Astrocyte of the spinal cord (primary cell): ENCODE data around the gene DBX1.

Source experiments
- DNase-seq: peaks from one replicate; pipeline ENCODE4 v3.0.0; 2011; ENCODE audit warnings: low read depth, low spot score
- H3K4me3 ChIP-seq: 2 replicates; pipeline ENCODE4 v1.5.1; 2011; ENCODE audit warnings: low read depth, mild to moderate bottlenecking, low read length, moderate library complexity
- in situ Hi-C: cut with HindIII; loops from 2 replicates; pipeline ENCODE4 v1.10.0; 2017; ENCODE audit warnings: low sequenced_read_pairs
- TF ChIP-seq, protein P1 (sequence below): IDR thresholded peaks from 2 replicates; pipeline ENCODE4 v1.5.1; 2012; ENCODE audit warnings: low read depth, mild to moderate bottlenecking, low read length, inconsistent platforms

The DBX1 gene

DNA sequence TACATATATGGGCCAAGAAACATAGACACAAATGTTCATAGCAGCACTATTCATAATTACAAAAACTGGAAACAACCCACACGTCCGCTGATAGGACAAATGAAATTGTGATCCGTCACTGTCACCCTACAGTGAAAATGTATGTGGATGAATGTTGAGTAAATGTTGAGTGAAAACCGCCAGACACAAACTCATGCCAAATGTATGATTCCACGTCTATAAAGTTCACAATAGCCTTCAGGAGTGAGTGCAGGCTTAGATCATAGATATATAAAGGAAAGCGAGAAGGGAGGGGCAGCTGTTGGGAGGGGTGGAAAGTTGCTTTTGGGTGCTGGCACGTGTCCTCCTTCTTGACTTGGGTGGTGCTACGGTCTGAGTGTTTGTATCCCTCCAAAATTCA, 33.6 kb downstream of the DBX1 start:
- H3K4me3 ChIP-seq, result no peak overlapping the region
- in situ Hi-C loops, result loop anchor here (25.0 kb wide), 1 partner anchor 236 kb away; the partner anchor contains the start of gene HTATIP2
- peak; percentile 37 for DNase-seq
- TF ChIP-seq, protein P1, sequence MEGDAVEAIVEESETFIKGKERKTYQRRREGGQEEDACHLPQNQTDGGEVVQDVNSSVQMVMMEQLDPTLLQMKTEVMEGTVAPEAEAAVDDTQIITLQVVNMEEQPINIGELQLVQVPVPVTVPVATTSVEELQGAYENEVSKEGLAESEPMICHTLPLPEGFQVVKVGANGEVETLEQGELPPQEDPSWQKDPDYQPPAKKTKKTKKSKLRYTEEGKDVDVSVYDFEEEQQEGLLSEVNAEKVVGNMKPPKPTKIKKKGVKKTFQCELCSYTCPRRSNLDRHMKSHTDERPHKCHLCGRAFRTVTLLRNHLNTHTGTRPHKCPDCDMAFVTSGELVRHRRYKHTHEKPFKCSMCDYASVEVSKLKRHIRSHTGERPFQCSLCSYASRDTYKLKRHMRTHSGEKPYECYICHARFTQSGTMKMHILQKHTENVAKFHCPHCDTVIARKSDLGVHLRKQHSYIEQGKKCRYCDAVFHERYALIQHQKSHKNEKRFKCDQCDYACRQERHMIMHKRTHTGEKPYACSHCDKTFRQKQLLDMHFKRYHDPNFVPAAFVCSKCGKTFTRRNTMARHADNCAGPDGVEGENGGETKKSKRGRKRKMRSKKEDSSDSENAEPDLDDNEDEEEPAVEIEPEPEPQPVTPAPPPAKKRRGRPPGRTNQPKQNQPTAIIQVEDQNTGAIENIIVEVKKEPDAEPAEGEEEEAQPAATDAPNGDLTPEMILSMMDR, result no peak

- in situ Hi-C loops, result loop anchor here (25.0 kb wide), 1 partner anchor 236 kb away; the partner anchor contains the start of gene HTATIP2
- H3K4me3 ChIP-seq, result no peak overlapping the region
- peak; percentile 72 for DNase-seq
- TF ChIP-seq, protein P1, result no peak
These were observed 34.3 kb downstream of the DBX1 start for GRCh38 chr11:20125927-20126326.

- in situ Hi-C loops, result no loop called here
- DNase-seq, result no peak
- TF ChIP-seq, protein P1, result no peak
These were observed 38.1 kb downstream of the DBX1 start for GRCh38 chr11:20122131-20122530.

DNA sequence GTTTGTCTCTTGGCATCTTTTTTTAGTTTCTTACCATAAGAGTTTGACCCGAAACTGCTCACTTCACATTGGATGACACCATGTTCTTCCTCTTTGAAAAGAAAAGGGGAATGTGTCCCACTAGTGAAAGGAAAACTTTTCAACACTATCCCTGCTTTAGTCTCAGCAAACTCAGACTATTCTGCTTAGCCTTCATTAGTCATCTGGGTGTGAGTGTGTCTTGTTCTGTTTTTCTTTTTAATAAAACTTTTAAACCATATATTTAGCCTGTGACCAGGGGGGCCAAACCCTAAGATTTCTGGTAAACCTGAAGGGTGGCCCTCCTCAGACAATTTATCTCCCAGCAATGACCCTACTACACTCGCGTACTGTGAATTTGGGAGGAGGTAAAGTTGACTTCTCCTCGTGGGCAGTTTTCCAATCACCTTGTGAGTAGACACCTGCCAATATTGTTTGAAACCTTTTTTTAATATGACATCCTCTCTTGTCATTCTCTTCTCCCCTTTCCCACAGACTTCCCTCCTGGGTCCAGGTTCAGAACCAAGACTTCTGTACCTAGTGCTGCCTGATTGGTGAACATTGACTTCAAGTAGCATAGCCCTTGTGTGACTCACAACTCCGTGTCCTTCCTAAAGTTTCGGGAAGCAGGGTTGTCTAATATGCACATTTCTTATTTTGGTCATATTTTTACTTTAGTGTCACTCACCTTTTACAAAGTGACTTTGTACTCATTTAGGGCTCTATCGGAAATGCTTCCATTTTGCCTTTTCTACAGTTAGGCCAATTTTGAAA, 39.9 kb downstream of the DBX1 start:
- TF ChIP-seq, protein P1, result no peak
- no peak for DNase-seq
- in situ Hi-C loops, result no loop called here
- H3K4me3 ChIP-seq, result no peak overlapping the region

More at GRCh38 chr11:20122131-20122530, 38.1 kb downstream of the DBX1 start:
- H3K4me3 ChIP-seq, result no peak overlapping the region

DNA sequence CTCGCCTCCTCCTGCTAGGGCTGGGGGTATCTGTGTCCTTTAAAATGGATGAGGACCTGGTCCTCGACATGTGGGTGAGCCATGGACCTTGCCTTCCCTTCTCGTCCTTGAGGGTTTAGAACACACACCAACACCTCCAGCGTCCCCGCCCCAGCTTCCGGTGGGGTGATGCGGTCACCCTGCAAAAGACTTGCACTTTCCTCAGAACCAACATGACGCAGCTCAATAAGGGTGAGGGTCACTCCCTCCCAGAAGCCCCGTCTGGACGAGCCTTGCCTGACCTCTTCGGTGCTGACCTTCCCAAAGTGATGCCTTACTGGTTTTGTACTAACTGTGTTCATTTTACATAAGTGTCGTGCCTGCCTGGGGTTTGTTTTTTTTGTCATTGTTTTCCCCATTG, 41.0 kb downstream of the DBX1 start:
- no peak for DNase-seq
- TF ChIP-seq, protein P1, result no peak
- in situ Hi-C loops, result no loop called here
- no peak overlapping the region for H3K4me3 ChIP-seq

DNA sequence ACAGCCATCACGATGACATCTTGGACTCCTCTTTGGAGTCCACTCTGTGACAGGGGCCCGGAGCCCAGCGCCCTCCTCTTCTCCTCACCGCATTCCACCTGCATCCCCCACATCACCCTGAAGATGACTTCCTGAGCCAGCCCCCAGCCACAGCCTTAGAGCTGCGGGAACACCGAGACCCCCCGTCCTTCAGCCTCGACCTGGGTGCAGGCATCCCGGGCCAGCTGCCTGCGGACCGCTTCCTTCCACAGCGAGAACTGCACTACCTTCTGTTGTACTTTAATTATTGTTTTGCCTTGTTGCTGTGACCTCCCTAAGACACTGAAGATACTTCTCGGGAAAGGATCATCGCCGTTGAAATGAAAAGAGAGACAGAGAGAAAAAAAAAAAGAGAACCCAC, 42.1 kb downstream of the DBX1 start:
- in situ Hi-C loops, result no loop called here
- no peak overlapping the region for H3K4me3 ChIP-seq
- TF ChIP-seq, protein P1, result no peak
- no peak for DNase-seq
